IMR-90 (cell line): ENCODE data around the gene DRD3.

Experiments
- CTCF ChIP-seq: conservative IDR thresholded peaks from 2 replicates; pipeline ENCODE4 v1.5.1; 2012; ENCODE audit warnings: mild to moderate bottlenecking, low read depth, low read length, improper control_type of control experiment
- ELK1 ChIP-seq: fragments of 150-350 bp; IDR thresholded peaks from 2 replicates; pipeline ENCODE4 v1.6.1; 2016; ENCODE audit warnings: low read depth, mild to moderate bottlenecking, low read length, moderate library complexity, borderline replicate concordance
- POLR2A ChIP-seq: IDR thresholded peaks from 2 replicates; pipeline ENCODE4 v1.6.1; 2012; ENCODE audit warnings: mild to moderate bottlenecking, low read depth, low read length
- RAD21 ChIP-seq: IDR thresholded peaks from 2 replicates; pipeline ENCODE4 v1.6.1; 2012; ENCODE audit warnings: low read length, improper control_type of control experiment
- RFX5 ChIP-seq: IDR thresholded peaks from 2 replicates; pipeline ENCODE4 v1.8.0; 2012; ENCODE audit warnings: low read depth, mild to moderate bottlenecking, low read length, moderate library complexity

- TF ChIP-seq CTCF (no peak), POLR2A (no peak), RAD21 (no peak), RFX5 (no peak), ELK1 (no peak)
Measured at GRCh38 chr3:114132500-114132899, 46.4 kb downstream of the DRD3 start.
